Measurements from ENCODE around the gene PARVB. TPM values are rescaled to one million over a fixed set of nuclear protein-coding genes. Genes with fewer than 3 reads are reported as not detected.

PARVB gene, protein sequence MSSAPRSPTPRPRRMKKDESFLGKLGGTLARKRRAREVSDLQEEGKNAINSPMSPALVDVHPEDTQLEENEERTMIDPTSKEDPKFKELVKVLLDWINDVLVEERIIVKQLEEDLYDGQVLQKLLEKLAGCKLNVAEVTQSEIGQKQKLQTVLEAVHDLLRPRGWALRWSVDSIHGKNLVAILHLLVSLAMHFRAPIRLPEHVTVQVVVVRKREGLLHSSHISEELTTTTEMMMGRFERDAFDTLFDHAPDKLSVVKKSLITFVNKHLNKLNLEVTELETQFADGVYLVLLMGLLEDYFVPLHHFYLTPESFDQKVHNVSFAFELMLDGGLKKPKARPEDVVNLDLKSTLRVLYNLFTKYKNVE
- 67.4 and 86.6 TPM in 2 replicates for total RNA-seq (2014; rRNA removed; shearing (Covaris generic))

DNA sequence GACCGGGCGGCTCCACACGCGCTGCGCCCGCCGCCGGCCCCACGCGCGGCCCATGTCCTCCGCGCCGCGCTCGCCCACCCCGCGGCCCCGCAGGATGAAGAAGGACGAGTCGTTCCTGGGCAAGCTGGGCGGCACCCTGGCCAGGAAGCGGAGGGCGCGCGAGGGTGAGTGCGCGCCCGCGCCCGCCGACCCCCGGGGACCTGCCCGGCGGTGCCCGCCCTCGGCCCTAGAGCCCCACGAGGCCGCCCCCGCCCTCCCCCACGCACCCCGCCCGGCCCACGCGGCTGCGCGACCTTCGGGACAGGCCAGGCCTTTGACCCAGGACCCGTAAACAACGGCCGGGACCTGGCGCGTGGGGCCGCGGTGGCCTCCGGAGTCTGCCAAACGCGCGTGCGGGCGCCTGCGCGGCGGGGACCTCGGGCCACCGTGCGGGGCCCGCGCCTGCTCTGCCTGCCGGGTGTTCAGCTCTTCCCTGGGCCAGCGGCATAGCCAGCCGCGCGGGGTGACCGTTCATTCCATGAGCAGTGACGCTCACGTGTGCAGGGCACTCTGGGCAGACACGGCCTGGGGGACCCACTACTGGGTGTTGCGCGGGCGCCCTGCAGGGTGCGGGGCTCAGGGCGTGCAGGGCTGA, at the start of gene PARVB:
Gene PARVB (plus strand): TSS at position 15 of the 634 bp plus-strand sequence. CDS start 38 bp downstream, at position 53.
- in situ Hi-C loops (cut with HindIII; ENCODE audit: low sequenced_read_pairs) = no loop called here
- DNase-seq (ENCODE audit: low spot score) = peak; percentile 29

DNA sequence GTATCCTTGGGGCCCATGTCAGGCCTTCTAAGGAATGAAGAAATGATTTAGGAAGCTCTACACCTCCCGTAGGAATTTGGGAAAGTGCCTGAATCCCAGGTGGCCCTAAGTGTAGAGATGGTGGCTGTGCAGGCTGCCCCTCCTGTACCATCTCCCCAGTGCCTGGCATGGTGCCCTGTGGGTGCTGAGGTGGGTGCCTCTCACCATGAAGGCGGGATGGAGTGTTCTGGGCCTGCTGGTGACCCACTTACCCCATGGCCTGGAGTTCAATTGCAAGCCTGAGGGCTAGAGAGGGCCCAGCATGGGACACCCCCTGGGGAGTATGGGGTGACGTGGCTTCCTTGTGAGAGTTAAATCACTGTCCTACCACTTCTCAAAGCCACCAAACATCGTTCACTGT, 49.1 kb upstream of the PARVB start:
- no peak for DNase-seq (ENCODE audit: low spot score)
- in situ Hi-C loops (cut with HindIII; ENCODE audit: low sequenced_read_pairs) = no loop called here

DNA sequence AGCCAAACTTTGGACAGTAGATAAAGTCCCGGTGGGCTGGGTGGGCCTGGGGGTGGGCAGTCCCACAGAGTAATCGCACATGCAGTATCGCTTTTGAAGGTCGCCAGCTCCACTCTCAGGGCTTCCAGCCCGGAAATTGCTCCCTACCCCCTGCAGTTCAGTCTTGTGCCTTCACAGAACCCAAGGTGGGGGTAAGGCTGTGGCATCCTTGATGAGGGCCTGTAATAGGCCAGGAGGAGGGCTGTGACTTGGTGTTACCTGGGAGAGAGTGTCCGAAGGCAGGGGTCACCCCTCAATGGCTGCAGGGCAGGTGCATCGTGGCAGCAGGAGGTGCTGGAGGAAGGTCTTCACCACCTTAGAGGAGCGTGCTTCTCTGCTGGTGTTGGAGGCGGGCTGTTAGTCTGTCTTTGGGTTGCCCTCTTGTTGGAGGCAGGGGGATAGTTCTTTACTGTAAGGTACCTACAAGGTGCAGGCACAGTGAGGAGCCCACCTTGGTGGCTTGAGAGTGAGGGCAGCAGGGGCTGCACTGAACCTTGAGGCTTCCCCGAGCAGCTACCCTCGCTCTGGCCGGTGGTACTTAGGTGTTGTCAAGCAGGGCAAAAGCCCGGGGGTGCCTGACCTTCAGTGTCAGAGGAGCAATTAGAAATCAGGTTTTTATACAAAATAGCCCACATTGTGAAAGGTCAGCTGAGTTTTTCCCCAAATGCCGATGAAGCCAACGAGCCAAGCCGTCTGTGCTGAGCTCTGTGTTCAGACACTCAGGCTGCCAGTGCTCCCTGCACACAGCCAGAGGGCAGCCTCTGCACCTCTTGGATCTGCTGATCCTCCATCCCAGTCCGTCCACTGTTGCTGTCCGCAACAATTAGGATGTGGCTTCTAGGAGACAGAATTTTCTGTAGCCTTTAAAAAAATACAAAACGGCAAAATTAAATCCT, 47.0 kb upstream of the PARVB start:
- in situ Hi-C loops (cut with HindIII; ENCODE audit: low sequenced_read_pairs) = no loop called here
- DNase-seq (ENCODE audit: low spot score) = no peak

DNA sequence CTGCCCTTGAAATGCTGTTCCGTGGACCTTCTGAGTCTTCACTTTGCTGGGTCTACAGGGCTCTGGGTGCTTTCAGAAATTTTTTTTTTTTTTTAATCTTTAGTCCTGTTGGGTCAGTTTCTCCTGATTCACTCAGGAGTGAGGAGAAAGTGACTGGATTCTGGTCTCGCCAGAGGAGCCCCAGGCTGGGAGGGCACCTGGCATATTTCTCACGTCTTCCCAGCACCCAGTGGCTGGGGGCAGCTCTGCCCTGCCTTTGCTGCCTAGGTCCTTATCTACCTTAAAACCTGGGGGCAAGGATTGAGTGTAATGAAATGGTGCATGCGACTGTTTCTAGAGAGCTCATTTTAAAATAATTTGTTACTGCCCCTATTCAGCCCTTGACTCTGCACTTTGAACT, 45.5 kb upstream of the PARVB start:
- DNase-seq (ENCODE audit: low spot score) = no peak
- in situ Hi-C loops (cut with HindIII; ENCODE audit: low sequenced_read_pairs) = no loop called here

DNA sequence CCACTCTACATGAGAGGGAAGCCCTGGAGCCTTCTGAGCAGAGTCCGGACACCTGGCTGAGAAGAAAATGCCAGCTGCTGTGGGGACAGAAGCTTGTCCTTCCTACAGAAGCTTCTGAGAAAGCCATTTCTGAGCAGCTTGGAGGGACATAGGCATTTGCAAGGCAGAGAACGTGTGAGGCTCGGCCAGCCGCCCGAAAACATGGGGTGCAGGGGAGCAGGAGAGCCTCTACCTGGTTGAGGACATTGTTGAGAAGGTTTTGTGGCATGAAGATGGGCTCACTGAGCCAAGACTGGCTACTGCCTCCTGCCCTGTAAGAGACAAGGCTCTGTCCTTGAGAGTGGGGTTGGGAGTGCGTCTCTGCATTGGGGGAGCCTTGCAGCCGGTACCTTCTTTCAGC, 43.5 kb upstream of the PARVB start:
- in situ Hi-C loops (cut with HindIII; ENCODE audit: low sequenced_read_pairs) = no loop called here
- DNase-seq (ENCODE audit: low spot score) = no peak

DNA sequence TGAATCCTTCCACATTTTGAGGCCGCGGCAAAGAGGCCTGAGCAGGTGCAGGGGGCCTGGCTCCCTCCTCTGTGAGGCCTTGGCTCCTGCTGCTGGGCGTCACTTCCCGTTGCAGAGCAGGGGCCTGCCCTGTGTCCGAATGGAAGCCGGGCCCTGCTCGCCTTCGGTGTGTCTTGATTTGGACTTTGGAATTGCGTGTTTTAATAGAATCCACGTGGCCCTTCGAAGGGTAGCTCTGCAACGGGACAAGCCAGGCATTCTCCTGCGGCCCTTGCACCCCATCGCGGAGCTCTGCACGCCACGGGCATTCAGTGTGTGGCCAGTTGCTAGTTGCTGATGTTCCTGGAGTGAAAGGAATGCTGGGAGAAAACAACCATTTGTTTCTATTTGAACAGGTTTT, 43.1 kb upstream of the PARVB start:
- DNase-seq (ENCODE audit: low spot score) = no peak

DNA sequence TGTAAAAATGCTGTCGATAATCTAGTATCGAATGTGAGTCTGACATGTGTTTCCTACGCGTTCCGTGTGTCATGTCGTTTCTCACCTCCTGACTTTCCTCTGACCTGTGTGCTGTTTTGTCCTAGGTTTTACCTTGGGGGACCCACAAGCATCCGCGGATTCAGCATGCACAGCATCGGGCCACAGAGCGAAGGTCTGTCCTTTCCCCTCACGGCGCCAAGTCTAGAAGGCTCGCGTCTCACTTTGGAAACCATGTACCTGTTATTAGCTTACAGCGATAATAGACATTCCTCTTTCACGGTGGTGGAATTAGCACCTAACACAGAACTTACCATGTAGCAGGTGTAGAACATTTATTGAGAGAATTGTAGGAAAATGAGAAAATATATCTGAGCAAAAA, 40.3 kb upstream of the PARVB start:
- in situ Hi-C loops (cut with HindIII; ENCODE audit: low sequenced_read_pairs) = no loop called here
- no peak for DNase-seq (ENCODE audit: low spot score)

More for the DNA sequence above, 43.1 kb upstream of the PARVB start:
- in situ Hi-C loops (cut with HindIII; ENCODE audit: low sequenced_read_pairs) = no loop called here

DNA sequence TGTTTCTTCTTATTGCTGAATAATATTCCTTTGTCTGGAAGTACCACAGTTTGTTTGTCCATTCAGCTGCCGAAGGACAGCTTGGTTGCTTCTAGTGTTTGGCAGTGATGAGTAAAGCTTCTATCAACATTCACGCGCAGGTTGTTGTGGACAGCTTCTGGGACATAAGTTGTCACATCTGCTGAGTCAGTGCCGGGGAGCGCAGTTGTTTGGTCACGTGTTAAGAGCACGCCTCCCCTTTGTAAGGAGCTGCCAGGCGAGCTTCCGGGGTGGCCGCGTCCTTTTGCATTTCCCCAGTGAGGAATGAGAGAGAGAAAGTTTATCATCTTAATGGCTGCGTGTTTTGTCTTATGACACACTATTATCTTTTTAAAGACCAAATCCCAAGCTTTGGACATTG, 38.6 kb upstream of the PARVB start:
- DNase-seq (ENCODE audit: low spot score) = no peak
- in situ Hi-C loops (cut with HindIII; ENCODE audit: low sequenced_read_pairs) = no loop called here

DNA sequence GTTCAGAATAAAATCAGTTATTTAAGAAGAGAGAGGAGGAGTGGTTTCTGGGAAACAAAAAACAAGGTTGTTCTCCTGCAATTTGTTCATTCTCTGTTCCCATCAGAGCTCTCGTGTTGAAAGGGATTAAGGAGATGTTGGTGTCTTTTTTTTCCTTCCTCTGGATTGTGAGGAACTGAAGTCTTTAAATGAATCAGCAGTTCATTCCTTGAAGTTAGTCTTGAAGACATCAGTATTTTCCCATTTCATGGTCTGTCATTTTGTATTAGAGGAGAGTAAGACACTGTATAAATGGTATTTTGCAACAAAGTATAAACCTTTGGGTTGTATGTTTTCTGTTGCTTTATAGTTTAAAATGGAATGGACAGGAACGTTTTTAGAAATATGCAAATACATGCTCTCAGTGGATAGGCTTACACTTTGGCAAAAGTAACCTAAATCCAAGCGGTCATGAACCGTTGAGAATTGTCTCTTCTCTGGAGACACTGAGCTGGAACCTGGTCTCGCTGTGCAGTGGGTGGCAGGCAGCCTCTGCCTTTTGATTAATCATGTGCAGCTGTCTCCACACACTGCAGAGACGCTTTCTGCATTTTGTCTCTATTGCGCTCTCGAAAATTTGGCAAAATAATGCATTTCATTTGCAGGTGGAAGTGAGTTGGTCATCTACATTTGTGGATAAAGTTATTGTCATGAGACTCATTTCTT, 35.8 kb upstream of the PARVB start:
- no peak for DNase-seq (ENCODE audit: low spot score)
- in situ Hi-C loops (cut with HindIII; ENCODE audit: low sequenced_read_pairs) = no loop called here

DNA sequence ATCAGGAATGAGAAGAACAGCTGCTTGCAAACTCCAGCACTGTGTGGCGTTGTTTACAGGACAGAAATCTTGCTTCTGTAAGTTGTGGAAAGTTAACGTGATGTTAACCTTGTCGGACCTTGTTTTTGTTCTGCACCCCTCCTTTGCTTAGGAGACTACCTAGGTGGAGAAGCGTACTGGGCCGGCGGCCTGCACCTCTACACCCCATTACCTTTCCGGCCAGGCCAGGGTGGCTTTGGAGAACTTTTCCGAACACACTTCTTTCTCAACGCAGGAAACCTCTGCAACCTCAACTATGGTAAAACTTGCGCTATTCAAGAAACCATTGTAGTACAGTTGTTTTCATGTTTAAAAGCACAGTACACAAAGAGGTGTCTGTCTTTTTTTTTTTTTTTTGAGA, 35.1 kb upstream of the PARVB start:
- in situ Hi-C loops (cut with HindIII; ENCODE audit: low sequenced_read_pairs) = no loop called here

DNA sequence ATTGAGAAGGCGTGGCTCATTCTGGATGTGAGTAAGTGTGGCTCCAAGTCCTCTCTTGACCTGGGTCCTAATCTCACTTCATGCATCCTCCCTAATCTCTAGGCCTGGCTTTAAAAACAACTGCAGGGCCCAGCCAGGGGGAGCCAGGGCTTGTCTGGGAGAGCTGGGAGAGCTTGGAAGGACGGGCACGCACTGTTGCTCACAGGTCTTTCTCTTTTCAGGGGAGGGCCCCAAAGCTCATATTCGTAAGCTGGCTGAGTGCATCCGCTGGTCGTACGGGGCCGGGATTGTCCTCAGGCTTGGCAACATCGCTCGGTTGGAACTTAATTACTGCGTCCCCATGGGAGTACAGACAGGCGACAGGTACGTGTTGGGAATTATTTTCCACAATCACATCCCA, 34.1 kb upstream of the PARVB start:
- in situ Hi-C loops (cut with HindIII; ENCODE audit: low sequenced_read_pairs) = loop anchor here (5.0 kb wide), 1 partner anchor 92 kb away; no protein-coding TSS in a partner anchor
- no peak for DNase-seq (ENCODE audit: low spot score)

More for the DNA sequence above, 35.1 kb upstream of the PARVB start:
- DNase-seq (ENCODE audit: low spot score) = no peak

DNA sequence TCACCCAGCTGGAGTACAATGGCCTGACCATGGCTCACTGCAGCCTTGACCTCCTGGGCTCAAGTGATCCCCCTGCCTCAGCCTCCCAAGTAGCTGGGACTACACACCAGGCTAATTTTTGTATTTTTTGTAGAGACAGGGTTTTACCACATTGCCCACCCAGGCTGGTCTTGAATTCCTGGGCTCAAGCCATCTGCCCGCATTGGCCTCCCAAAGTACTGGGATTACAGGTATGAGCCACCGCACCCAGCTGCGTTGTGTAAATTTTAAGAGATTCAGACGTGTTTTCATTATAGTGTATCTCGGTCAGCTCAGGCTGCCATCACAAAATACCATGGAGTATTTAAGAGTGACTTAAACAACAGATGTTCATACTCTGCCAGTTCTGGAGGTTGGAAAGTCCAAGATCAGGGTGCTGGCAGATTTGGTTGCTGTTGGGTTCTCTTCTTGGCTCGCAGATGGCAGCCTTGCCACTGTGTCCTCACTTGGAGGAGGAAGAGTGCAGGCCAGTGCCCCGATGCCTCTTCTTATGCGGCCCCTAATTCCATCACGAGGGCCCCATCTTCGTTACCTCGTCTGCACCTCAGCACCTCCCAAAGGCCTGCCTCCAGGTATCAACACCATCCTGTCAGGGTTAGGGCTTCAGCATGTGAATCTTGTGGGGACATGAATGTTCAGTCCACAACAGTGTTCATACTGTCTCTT, 32.6 kb upstream of the PARVB start:
- no peak for DNase-seq (ENCODE audit: low spot score)
- in situ Hi-C loops (cut with HindIII; ENCODE audit: low sequenced_read_pairs) = loop anchor here (5.0 kb wide), 1 partner anchor 91 kb away; no protein-coding TSS in a partner anchor

DNA sequence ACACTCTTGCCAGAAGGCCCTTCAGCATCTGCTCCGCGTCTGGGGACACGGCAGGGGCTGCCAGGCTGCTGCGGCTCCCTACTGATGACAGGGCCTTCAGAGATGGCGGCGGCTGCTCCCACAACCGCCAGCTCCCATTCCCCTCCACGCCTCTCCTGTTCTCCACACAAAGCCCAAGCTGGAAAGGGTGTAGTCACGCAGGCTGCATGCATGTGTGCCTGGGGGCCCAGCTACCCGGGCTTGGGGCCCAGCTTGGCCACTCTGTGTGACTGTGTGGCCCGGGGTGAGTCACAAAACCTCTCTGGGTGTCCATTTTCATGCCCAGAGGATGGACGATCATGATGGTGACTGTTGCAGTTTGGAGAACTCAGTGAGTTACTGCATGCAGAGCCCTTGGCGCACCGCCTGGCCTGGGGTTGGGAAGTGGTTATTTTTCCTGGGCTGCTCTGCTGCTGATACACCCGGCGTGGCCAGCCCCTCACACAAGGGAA, 31.7 kb upstream of the PARVB start:
- no peak for DNase-seq (ENCODE audit: low spot score)
- in situ Hi-C loops (cut with HindIII; ENCODE audit: low sequenced_read_pairs) = loop anchor here (5.0 kb wide), 1 partner anchor 90 kb away; no protein-coding TSS in a partner anchor

DNA sequence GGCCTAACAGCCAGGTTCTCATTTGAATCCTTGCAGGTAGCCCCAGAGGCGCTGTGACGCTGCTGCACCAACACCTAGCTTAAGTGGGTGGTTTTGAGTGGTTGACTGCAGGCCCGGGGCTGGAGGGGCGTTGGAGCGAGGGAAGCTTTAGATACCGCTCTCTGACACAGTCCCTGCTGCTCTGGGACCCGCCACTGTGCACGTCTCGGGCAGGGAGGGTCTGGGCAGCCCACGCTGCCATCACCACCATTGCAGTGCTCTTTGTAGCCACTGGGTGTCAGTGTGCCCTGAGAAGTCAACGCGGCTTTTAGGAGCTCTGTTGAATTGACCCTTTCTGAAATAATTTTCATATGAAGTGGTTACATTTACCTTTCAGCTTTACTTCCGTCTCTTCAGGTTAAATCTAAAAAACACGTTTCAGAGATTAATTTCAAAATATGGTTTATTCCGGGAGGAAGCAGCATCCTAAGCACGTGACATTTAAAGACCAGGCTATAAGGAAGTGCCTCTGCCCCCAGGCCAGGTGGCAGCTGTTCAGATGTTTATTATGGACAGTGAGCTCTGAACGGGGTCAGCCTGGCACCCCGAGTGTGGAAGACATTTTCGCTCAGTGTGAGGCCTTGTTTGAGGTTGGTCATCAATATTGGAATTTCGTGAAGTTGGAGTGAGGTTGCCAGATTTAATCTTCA, 30.9 kb upstream of the PARVB start:
- peak; percentile 64 for DNase-seq (ENCODE audit: low spot score)
- in situ Hi-C loops (cut with HindIII; ENCODE audit: low sequenced_read_pairs) = loop anchor here (5.0 kb wide), 1 partner anchor 89 kb away; no protein-coding TSS in a partner anchor

DNA sequence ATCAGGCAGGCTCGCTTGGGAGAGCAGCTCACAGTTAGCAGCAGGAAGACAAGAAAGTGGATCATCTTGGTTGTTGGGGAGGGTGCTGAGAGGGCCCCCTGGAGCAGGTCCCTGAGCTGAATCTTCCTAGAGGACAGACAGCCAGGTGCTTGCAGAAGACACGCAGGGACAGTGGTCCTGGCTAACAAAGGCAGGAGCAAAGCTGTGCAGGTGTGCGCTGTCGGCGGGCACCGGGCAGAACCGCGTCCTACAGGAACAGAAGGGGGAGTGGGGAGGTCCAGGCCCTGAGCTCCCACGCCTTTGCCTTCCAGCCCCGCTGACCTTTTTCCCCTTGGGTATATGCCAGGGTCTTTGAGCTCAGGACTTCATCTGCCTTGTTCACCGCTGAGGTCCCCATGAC, 30.1 kb upstream of the PARVB start:
- no peak for DNase-seq (ENCODE audit: low spot score)
- in situ Hi-C loops (cut with HindIII; ENCODE audit: low sequenced_read_pairs) = loop anchor here (5.0 kb wide), 1 partner anchor 88 kb away; no protein-coding TSS in a partner anchor

DNA sequence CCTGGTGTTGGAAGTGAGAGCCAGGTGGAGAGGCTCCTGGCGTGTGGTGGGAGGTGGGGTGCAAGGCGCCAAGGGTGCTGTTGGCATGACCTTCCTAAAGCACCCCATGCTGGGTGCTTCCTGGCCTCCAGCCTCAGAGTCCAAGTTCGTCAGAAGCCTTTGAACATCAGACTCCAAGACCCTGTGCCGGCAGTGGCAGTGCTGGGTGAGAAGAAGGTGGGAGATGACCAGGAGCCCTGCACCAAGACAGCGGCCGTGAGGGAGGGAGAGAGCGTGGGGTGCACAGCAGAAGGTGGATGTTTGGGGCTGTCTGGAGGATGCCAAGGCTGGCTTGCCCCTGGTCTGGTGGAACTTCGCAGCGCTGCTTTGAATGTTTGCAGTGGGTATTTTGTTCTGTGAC, 29.7 kb upstream of the PARVB start:
- in situ Hi-C loops (cut with HindIII; ENCODE audit: low sequenced_read_pairs) = loop anchor here (5.0 kb wide), 1 partner anchor 88 kb away; no protein-coding TSS in a partner anchor
- no peak for DNase-seq (ENCODE audit: low spot score)

DNA sequence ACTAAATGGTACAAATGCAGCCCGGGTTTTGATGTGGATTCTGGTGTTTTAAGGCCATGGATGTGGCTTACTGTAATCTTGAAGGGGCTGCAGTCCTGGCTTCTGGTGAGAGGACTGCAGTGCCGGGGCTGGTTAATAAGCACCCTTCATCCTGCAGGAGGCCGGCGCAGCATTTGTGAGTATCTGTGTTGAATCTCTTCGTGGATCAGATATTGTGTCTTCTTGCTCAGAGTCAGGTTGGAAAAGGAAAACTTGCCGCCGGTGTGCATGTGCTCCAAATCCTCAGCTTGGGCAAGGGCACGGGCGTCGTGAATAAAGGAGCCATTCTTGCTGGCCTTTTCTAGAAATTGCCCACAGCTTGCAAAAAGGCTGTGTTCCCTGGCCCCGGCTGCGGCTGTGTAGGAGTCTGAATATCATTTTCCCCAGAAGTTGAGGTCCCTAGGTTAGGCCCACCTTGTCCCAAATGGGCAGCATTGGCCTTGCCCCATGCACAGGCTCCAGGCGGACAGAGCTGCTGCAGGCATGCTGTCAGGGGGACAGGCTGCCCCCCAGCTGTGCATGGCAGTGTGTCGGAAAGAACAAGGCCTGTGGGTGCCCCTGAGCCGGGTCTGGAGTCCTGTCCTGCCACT, 28.9 kb upstream of the PARVB start:
- DNase-seq (ENCODE audit: low spot score) = no peak
- in situ Hi-C loops (cut with HindIII; ENCODE audit: low sequenced_read_pairs) = no loop called here
